NCI-H345 treated with DMSO at 0.1 percent for 48 hours (cell line): ENCODE data around the gene HMGXB4.

Source experiments
- DNase-seq: peaks from one replicate; lab custom pipeline; 2025; ENCODE audit not compliant: unreplicated experiment; lab: John Stamatoyannopoulos, UW

HMGXB4 gene

DNA sequence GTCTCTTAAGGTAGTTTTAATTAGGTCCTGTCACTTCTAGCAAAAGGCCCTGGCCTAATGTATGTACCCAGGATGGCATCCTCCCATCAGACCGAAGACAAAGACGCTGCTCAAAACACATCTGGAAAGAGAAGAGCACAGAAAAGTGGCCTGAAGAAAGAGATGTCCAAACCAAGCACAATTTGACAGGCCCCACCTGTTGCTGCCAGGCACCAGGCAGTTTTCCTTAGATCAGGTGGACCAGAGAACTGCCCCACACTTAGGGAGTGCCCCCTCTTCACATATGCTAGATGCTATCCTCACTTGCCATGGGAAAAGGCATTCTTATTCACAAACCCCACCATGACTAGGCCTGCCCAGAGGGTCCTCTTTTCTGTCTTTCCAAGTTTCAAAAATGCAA lies 3.3 kb upstream of the HMGXB4 start:
- DNase-seq, result no peak

DNA sequence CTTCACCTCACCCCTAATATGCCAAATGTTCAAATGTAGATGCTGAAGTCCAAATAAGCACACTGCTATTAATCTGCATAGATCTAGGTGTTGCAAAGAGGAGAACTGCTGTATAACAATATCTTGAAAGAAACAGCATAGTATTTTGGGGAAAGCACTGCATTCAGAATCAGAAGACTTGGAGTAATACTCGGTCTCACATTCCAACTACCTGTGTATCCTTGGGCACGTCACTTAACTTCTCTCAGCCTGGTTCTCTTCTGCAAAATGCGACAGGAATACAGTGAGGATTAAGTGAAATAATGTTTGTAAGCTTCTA lies 332 bp upstream of the HMGXB4 start:
- no peak for DNase-seq

DNA sequence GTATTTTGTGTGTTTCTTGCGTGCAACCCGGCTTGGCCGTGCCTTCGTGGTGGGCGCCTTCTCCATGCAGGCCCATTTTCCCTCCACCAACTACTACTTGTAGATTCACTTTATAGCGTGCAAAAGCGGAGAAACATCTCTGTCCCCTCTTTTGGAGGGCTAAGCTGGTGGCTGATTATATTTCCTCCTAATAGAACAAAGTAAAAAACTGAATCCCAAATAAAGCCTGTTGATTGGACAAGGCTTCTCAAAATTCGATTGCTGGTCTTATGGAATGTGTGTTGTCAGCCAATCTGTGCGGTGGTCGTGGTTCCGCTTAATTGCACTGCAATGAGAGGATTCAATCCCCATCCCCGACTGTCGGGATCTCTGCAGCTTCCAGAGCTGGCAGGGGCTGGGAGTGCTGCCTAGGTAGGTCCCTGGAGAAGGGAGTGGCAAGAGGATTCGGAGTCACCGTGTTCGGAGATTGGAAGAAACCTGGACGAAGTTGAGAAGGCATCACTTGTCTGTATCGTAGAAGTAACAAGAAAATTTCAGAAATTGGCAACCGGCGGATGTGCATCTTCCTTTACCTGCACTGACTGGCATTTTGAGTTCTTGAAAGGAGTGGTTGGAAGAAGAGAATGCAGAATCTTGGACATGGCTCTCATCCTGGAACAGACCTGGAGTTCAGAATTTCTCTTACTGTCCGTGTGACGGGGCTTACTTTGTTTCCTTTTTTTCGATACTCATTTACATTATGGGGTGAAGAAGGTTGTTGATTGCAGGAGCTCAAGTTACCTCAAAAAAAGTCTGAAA lies 1.1 kb downstream of the HMGXB4 start:
- no peak for DNase-seq

DNA sequence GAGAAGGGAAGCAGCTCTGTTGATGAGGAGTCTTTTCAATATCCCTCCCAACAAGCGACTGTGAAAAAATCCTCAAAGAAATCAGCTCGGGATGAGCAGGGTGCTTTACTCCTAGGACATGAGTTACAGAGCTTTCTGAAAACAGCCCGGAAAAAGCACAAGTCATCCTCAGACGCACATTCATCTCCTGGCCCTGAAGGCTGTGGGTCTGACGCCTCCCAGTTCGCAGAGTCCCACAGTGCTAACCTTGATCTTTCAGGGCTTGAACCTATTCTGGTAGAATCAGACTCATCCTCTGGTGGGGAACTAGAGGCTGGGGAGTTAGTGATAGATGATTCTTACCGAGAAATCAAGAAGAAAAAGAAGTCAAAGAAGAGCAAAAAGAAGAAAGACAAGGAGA lies 7.7 kb downstream of the HMGXB4 start:
- DNase-seq, result no peak

DNA sequence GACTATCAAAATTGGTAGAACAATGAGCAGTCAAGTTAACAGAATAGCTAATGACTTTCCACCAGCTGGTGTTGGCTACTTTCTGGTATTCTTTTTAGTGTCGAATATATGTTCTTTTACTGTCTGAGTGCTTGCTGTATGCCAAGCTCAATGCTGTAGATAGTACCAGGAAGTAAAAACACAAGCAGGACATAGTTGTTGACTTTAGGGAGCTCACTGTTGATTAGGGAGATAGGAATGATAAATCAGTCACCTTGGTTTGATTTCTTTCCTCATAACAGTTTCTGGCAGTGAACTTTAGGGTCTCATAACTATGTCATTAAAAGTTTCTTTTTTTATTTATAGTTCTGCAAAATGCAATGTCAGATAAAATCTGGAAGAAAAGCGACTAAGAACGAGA lies 9.0 kb downstream of the HMGXB4 start:
- no peak for DNase-seq

DNA sequence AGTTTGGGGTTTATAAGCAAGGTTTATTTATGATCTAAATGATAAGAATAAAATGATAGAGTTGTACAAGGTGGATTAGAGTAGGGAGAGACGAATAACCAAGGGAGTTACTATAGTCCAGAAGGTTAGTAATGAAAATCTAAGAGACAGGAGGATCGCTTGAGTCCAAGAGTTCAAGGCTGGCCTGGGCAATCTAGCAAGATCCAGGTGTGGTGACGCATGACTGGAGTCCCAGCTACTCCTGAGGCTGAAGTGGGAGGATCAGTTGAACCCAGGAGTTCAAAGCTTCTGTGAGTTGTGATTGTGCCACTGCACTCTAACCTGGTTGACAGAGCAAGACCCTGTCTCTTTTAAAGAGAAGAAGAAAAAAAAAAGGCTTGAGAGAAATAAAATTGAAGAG lies 12.3 kb downstream of the HMGXB4 start:
- no peak for DNase-seq

DNA sequence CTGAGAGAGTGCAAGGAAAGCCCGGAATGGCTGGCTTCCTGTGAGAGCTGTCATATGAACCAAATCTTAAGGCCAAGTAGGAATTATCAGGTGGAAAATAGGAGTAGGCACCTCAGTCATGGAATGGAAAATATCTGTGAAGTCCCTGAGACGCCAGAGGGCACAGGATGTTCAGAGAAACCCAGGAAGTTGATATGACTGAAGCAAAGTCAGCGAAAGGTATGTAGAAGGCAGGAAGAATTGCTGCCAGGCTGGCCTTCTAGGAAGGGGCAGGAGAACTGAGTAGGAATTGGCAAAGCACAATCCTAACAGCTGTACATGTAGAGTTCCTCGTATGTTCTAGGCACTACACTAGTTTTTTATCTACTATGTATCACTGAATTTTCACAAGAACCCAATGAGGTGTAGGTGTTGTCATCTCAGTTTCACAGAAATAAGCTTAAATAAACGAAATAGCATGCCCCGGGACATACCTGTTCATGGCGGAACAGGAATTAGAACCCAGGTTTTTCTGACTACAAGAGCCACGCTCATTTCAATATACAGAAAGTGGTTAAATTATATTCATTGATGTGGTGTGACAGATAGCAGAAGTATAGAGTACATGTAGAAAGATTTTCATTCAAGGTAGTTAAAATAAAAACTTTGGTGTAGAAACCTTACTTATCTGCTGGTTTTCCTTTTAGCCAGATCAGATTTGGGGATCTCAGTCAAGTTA lies 17.0 kb downstream of the HMGXB4 start:
- no peak for DNase-seq

DNA sequence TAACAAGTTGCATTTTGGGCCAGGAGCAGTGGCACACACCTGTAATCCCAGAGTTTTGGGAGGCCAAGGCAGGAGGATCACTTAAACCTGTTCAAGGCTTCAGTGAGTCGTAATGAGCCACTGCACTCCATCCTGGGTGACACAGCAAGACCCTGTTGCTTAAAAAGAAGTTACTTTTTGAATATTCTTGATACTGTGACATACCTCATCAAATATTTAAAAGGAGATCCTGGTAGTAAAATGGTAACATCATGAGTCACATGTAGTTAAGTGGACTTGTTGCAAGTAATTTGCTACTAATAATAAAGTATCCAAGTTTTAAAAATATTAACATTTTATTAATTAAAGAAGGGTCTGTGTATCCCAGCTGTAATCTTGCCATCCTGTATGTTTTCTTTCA lies 18.3 kb downstream of the HMGXB4 start:
- DNase-seq, result no peak

DNA sequence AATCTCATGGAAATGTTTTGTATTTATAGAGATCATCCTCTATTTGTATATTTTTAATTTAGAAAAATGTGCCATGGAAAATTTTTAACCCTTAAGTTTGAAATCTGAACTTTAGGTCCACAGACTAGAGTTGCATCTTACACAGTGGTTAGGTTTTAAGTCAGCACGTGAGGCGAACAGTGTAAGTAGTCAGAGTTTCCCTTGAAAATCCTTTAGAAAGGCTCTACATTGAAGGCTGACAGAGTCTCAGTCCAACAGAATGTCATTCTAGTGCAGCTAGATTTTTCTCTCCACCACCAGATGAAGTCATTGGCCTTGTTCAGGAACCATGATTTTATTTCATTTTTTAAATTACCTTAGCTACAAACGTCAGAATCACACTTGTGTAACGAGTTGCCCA lies 18.7 kb downstream of the HMGXB4 start:
- DNase-seq, result no peak

DNA sequence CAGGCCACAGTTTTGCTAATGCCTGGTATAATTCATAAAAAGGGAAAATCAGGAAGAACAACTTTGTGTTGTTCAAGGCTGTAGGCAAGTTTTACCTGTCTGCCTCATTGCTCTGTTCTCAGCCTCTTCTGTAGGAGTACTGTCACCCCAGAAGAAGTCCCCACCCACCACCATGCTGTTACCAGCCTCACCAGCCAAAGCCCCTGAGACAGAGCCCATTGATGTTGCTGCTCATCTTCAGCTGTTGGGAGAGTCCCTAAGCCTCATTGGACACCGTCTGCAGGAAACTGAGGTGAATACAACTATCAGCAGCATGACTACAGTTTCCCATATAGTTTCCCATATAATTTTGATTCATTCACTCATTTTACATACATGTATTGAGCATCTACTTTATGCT lies 30.8 kb downstream of the HMGXB4 start:
- no peak for DNase-seq

DNA sequence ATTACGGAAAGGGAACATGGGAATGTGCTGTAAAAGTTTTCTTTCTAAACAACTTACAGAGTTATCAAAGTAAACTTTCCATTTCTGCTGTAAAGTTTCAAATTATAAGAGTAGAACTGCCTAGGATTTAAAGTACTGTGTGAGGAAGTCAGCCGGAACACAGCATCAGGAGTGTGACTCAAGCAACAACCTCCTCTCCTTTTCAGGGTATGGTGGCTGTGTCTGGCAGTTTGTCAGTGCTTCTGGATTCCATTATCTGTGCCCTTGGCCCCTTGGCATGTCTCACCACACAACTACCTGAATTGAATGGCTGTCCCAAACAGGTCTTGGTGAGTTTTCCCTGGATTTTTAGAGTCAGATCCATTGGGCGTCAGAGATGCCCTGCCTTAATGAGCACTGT lies 35.5 kb downstream of the HMGXB4 start:
- no peak for DNase-seq

DNA sequence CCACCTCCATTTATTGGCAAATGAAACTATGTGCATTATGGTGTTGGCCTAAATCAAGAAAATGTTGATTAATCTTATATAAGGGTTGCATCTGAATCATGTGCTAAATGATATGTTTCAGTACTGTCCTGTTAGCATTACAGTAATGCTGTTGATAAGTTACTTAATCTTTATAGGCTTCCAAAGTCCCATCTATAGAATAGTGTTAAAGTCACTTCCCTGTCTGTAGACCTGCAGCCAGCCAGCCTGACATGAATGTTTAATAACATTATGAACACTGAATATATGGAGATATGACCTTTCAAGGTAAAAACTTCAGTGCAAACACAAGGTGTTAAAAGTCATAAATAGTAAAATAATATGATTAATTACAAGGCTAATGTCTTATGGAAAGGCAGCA lies 38.8 kb downstream of the HMGXB4 start:
- no peak for DNase-seq

DNA sequence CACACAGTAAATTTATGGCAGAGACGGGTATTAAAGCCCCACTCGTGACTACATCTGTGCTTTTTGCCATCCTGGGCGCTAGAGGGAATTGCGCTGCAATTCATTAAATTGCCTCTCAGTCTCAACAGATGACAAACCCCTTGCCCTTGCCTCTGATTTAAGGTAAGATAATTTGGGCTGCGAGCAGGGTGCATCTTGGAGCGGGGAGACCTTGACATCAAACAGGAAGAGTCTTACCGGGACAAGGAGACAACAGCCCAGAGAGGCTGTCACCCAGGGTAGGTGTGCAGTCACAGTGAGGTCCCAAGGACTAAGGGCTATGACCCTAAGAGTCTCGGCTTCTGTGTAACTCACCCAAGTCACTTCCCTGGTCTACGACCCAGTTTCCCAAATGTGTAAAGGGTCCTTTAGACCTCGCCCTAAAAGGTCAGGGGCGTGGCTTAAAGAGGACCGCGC lies 42.0 kb downstream of the HMGXB4 start:
- no peak for DNase-seq

DNA sequence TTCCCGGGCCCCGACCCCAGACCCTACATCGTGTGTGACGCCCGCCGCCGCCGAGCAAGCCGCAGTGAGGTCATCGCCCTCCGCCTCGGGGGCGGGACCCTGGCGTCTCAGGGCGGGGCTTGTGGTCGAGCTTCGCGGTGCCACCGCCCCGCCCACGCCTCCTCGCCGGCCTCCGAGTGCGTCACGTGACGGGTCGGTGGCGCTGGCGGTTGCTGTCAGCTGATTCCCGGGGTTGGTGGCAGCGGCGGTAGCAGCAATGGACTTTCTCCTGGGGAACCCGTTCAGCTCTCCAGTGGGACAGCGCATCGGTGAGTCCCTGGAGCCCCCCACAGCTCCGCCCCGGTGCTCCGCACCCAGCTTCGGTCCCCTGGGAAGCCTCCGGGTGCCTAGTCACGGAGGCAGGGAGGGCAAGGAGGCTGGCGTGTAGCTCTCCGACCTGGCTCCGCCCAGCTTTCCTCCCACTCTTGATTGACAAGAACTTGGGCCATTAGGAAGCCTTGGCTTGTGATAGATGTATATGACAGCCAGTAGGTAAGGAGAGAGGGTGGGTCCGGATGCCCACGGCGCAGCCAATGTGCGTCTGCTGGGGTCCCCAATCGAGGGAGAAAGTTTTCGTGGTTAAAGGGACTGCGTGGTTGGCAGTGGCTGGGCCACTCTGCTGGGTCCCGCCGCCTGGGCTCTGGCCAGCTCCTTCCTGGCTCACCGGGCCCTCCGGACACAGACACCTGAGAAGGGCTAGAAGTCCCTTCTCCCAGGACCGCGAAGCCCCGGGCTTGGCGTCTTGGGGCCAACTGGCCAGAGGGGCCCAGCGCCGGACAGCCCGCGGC lies 42.6 kb downstream of the HMGXB4 start, which contains the start of gene TOM1:
Gene TOM1, plus strand, starts transcription at position 222 of the 827 bp plus-strand sequence. Its CDS starts 35 bp downstream, at position 257.
- peak; percentile 78 for DNase-seq

DNA sequence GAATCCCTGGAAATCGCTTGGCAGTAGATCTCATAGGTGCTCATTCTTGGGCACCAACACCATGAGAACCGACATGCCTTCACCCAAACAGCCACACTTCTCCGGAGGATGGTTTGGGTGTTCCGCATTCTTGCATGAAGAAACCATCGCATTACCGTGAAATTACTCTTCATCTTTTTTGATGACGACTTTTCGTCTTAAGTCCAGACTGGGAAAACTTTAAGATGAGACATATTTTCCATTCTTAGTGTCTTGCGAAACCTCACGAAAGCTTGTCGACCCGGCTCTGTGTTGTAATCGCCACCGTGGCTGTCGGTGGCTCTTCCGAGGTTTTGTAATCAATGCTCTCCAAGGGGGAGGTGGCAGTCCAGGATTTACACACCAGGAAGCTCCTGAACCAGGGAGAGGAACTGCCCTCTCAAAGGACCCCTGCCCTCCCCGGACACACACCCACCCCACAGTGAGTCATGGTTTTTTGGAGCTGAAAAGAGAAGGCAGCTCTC lies 44.1 kb downstream of the HMGXB4 start:
- no peak for DNase-seq

DNA sequence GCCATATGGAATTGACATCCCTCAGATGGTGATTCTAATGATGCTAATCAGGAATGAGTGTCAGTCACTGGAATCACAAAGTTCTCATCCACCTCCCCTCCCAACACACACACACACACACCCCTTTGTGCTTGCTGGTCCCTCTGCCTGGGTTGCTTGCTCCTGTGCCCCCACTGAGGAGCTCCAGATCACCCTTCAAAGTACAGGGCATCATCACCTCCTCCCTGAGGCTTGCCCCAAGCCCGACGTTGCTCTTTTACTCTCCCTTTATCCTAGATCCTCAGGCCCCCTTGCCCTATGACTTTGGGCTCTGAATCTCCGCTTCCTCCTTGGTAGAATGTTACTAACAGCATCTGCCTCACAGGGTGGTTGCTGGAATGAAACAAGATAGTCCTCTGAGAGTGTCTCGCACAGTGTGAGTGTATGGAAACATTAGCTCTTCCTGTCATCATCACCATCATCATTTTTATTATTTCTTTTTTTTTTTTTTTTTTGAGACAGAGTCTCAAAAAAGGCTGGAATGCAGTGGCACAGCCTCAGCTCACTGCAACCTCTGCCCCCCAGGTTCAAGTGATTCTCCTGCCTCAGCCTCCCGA lies 45.8 kb downstream of the HMGXB4 start:
- DNase-seq, result no peak

DNA sequence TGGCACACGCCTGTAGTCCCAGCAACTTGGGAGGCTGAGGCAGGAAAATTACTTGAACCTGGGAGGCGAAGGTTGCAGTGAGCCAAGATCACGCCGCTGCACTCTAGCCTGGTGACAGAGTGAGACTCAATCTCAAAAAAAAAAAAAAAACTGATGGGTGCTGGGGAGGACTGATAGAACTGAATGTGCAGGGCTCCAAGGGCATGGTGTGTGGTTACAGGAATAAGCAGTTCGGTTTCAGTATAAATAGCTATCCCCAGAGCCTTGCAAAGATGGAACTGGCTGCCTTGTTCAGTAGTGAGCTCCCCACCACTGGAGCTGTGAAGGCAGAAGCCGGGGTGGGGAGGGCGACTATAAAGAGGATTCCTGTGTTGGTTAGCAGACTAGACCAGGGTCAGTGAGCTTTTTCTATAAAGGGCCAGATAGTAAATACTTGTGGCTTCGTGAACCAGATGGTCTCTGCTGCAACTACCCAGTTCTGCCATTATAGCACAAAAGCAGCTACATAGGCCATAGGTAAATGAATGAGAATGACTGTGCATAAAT lies 48.3 kb downstream of the HMGXB4 start:
- no peak for DNase-seq

DNA sequence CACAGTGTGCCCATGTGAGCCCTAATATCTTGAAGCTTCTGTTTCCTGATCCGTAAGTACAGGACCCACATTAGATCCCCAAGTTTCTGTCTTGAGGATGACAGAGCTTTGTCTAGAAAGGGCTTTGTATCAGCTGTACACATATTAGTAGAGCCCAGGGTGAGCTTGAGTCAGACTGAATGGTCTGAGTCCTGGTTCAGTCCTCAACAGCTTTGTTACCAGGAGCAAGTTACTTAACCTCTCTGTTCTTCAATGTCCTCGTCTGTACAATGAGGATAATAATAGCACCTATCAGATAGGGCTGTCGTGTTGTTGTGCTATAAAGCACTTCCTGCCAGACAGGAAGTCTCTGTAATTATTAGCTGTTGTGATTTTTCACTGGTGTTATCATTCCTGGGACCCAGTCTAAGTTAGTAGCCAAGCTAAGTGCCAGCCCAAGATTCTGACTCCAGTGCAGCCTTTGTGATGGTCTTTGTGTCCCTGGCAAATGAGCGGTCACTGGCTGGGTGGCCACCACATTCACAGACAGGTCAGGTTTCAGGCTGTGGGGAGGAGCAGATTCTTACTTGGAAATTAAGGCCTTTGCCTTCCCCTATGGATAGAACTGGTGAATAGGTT lies 49.2 kb downstream of the HMGXB4 start:
- DNase-seq, result no peak

DNA sequence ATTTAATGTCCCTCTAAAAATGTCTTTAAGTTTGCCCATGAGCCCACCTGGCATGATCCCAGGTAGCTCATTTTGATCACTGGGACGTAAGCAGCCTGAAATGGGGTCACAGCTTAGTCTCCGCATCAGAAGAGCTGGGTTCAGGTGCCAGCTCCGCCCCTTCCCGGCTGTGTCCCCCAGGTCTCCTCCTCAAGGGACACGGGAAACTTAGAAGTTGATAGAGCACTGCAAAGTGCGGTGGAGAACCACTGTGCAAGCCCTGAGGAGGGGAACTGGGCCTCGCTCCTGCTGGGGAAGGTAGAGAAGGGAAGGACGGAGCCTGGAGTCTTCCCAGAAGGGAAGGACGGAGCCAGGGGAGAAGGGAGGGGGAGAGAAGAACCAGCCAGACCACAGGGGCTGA lies 50.1 kb downstream of the HMGXB4 start:
- no peak for DNase-seq

DNA sequence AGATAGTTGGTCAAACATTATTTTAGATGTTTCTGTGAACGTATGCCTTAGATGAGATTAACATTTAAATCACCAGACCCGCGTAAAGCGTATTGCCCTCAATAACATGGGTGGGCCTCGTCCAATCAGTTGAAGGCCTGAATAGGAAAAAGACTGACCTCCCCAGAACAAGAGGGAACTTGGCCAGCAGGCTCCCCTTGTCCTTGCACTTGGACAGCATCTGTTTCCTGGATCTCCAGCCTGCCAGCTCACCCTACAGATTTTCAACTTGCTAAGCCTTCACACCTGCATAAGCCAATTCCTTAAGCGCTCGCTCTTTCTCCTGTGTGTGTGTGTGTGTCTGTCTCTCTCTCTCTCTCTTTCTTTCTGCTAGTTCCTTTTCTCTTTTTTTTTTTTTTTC lies 50.6 kb downstream of the HMGXB4 start:
- DNase-seq, result no peak
